Fibroblast of villous mesenchyme (primary cell): ENCODE measurements around the gene COPS9. TPM values are rescaled to one million over a fixed set of nuclear protein-coding genes. Genes with fewer than 3 reads are reported as not detected.

ENCODE experiments used
- DNase-seq: peaks from one replicate; pipeline ENCODE4 v3.0.0-alpha.2; 2010; ENCODE audit warnings: low read depth
- H3K4me3 ChIP-seq: 2 replicates; pipeline ENCODE4 v1.5.1; 2011; ENCODE audit warnings: low read depth, mild to moderate bottlenecking, low read length
- CTCF ChIP-seq: IDR thresholded peaks from 2 replicates; pipeline ENCODE4 v1.5.1; 2012; ENCODE audit warnings: low read depth, mild to moderate bottlenecking, low read length; ENCODE audit not compliant: insufficient read depth
- total RNA-seq: library from RNA; depleted of rRNA; stranded (reverse); fragments of >200 nt; gene quantifications from 2 replicates; pipeline ENCODE4 v1.2.3, GENCODE V29; 2012

Gene COPS9
- total RNA-seq, 1 donor = 102 TPM

- no peak overlapping the region for H3K4me3 ChIP-seq
- no peak for TF ChIP-seq CTCF
- peak; percentile 35 for DNase-seq
These were observed 34.2 kb upstream of the COPS9 start for GRCh38 chr2:240170354-240170735.

GRCh38 chr2:240169486-240170353 lies 33.6 kb upstream of the COPS9 start:
- no peak overlapping the region for H3K4me3 ChIP-seq
- no peak for DNase-seq
- TF ChIP-seq CTCF = no peak

- no peak overlapping the region for H3K4me3 ChIP-seq
- DNase-seq = no peak
- TF ChIP-seq CTCF = no peak
These were observed 32.6 kb upstream of the COPS9 start for GRCh38 chr2:240168546-240169361.

GRCh38 chr2:240168041-240168440 lies 31.9 kb upstream of the COPS9 start:
- no peak for TF ChIP-seq CTCF
- H3K4me3 ChIP-seq = no peak overlapping the region
- DNase-seq = no peak

GRCh38 chr2:240167588-240167880 lies 31.4 kb upstream of the COPS9 start:
- TF ChIP-seq CTCF = no peak
- no peak for DNase-seq
- H3K4me3 ChIP-seq = no peak overlapping the region

GRCh38 chr2:240166761-240167587 lies 30.9 kb upstream of the COPS9 start:
- DNase-seq = no peak
- no peak overlapping the region for H3K4me3 ChIP-seq
- TF ChIP-seq CTCF = no peak
